Lung (tissue), 12 donors: ENCODE measurements around the gene CRNKL1. TPM values are rescaled to one million over a fixed set of nuclear protein-coding genes. Genes with fewer than 3 reads are reported as not detected.

Experiments used
- ATAC-seq: fragments of 200-7000 bp; cut with Tn5 transposase; one replicate; pipeline ENCODE4 v1.9.1; 2020; ENCODE audit warnings: moderate number of reproducible peaks; ENCODE audit not compliant: insufficient read depth, low FRiP score
- DNase-seq, 3 donors: peaks; one replicate each; pipeline ENCODE4 v3.0.0-alpha.2; 2013 to 2017
- H3K27ac ChIP-seq, 2 donors: one replicate each; pipeline ENCODE4 v1.5.1; 2013; ENCODE audit warnings: mild to moderate bottlenecking in 2 of 2, moderate library complexity in 2 of 2, control low read depth in 1 of 2, inconsistent platforms in 1 of 2, low read depth in 1 of 2, low read length in 1 of 2
- H3K27me3 ChIP-seq, 3 donors: one replicate each; pipeline ENCODE4 v1.5.1; 2013; ENCODE audit warnings: low read length in 2 of 3; ENCODE audit not compliant: control insufficient read depth in 3 of 3, insufficient read depth in 3 of 3
- H3K36me3 ChIP-seq, 4 donors: one replicate each; pipeline ENCODE4 v1.5.1; 2013; ENCODE audit warnings: low read length in 4 of 4, mild to moderate bottlenecking in 1 of 4, moderate library complexity in 1 of 4; ENCODE audit not compliant: control insufficient read depth in 4 of 4, insufficient read depth in 4 of 4
- H3K4me1 ChIP-seq, 5 donors: one replicate each; pipeline ENCODE4 v1.5.1; 2013; ENCODE audit warnings: low read length in 5 of 5, mild to moderate bottlenecking in 2 of 5, moderate library complexity in 1 of 5; ENCODE audit not compliant: control insufficient read depth in 5 of 5, insufficient read depth in 5 of 5
- H3K4me3 ChIP-seq: one replicate; pipeline ENCODE4 v1.5.1; 2013; ENCODE audit warnings: mild to moderate bottlenecking, control low read depth, moderate library complexity
- H3K9ac ChIP-seq, 2 donors: one replicate each; pipeline ENCODE4 v1.5.1; 2013; ENCODE audit warnings: low read length in 2 of 2, control low read depth in 1 of 2; ENCODE audit not compliant: insufficient read depth in 1 of 2
- H3K9me3 ChIP-seq, 4 donors: one replicate each; pipeline ENCODE4 v1.5.1; 2013; ENCODE audit warnings: low read length in 3 of 4, mild to moderate bottlenecking in 1 of 4, moderate library complexity in 1 of 4; ENCODE audit not compliant: control insufficient read depth in 4 of 4, insufficient read depth in 3 of 4
- WGBS, 2 donors: extraction: QIAGEN DNeasy Blood & Tissue Kit; methylation state at CpG; one replicate each; pipeline ENCODE4 v1.1.7; 2013; 5-methylcytosine and 5-hydroxymethylcytosine counted together
- polyA plus RNA-seq, 2 donors: library from polyadenylated mRNA; stranded (reverse); fragments of 200-250 nt; gene quantifications; one replicate each; pipeline ENCODE4 v1.2.1, GENCODE V29; 2013
- total RNA-seq, 2 donors: library from RNA; depleted of rRNA in 1 of 2; stranded (reverse); fragments of >200 nt in 1 of 2; gene quantifications; one replicate each; pipeline ENCODE4 v1.2.1, GENCODE V29; 2014 to 2021
- TF ChIP-seq, protein P1 (sequence below): IDR thresholded peaks from 2 replicates; pipeline ENCODE4 v1.5.1; 2012; ENCODE audit warnings: mild to moderate bottlenecking; ENCODE audit errors: control extremely low read depth, extremely low read depth
- donor health status: control.
- donor health status: control.
- donor health status: Bipolar disorder and iron deficiency.
- donor health status: healthy.
- donor health status: DM: yes; HTN: yes; CAD: no.

Gene CRNKL1
- total and polyA plus RNA-seq, 4 donors, result 11.0 to 39.5 (median 20.4) TPM

DNA sequence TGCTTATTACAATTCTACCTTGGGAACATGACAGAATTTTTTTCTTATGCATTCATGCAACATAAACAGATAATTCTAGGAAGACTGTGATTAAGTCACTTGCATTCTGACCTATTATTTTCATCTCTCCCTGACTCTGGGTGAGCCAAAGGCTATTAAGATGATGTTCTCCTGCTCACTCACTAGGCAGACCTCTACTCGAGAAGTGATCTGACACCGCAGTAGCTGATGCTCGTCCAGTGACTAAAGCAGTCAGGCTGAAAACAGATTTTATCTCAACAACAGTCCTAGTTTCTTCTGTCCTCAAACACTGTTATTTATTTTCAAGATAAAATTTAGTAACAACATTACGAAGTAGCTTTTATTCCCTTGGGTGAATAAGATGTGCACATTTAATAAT is 17.8 kb downstream of the CRNKL1 start:
- Histone ChIP-seq H3K27ac (no peak overlapping the region), H3K9me3 (no peaks in the 10 kb centered on the region), H3K36me3 (peaks cover 25 to 64% (median 40%) of the 10 kb centered on the region in 4 donors), H3K27me3 (no peaks in the 10 kb centered on the region), H3K4me1 (peaks cover 0 to 3% (median 0%) of the 10 kb centered on the region in 5 donors), H3K9ac (no peak overlapping the region), H3K4me3 (no peak overlapping the region)
- ATAC-seq (no peak), DNase-seq (no peak)
- whole genome bisulfite sequencing, 2 donors, result 88 to 92% methylated on average over 4 of the region's 4 CpGs
- TF ChIP-seq, protein P1, sequence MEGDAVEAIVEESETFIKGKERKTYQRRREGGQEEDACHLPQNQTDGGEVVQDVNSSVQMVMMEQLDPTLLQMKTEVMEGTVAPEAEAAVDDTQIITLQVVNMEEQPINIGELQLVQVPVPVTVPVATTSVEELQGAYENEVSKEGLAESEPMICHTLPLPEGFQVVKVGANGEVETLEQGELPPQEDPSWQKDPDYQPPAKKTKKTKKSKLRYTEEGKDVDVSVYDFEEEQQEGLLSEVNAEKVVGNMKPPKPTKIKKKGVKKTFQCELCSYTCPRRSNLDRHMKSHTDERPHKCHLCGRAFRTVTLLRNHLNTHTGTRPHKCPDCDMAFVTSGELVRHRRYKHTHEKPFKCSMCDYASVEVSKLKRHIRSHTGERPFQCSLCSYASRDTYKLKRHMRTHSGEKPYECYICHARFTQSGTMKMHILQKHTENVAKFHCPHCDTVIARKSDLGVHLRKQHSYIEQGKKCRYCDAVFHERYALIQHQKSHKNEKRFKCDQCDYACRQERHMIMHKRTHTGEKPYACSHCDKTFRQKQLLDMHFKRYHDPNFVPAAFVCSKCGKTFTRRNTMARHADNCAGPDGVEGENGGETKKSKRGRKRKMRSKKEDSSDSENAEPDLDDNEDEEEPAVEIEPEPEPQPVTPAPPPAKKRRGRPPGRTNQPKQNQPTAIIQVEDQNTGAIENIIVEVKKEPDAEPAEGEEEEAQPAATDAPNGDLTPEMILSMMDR, result no peak

- Histone ChIP-seq H3K4me3 (no peak overlapping the region), H3K27ac (no peak overlapping the region), H3K4me1 (no peaks in the 10 kb centered on the region), H3K27me3 (no peaks in the 10 kb centered on the region), H3K36me3 (peaks cover 13 to 49% (median 30%) of the 10 kb centered on the region in 4 donors), H3K9ac (no peak overlapping the region), H3K9me3 (no peaks in the 10 kb centered on the region)
- ATAC-seq (no peak), DNase-seq (no peak)
- TF ChIP-seq, protein P1, result no peak
- WGBS, 2 donors, result 89 to 93% methylated on average over 5 of the region's 5 CpGs
These were observed 20.5 kb downstream of the CRNKL1 start for GRCh38 chr20:20031790-20032189.

DNA sequence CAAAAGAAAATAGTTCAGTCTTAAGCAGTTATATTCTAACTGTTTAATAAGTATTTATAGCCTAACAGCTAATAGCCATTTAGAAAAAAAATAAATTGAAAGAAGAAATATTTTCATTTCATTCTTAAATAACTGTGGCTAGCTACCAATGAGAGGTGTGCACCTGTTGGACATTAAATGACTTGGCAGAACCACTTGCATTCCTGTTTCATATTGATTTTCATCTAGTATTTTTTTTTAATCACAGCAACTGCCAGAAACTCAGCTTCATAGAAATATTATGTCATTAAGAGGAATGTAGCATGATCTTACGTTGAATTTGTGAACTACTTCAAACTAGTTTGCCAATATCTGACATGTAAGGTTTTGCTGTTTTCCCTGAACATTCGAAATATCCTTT is 25.0 kb downstream of the CRNKL1 start:
- TF ChIP-seq, protein P1, result no peak
- DNase-seq, result no peak
- H3K4me1 ChIP-seq, result peaks cover 0 to 4% (median 0%) of the 10 kb centered on the region in 5 donors
- H3K27me3 ChIP-seq, result no peaks in the 10 kb centered on the region
- H3K9me3 ChIP-seq, result no peaks in the 10 kb centered on the region
- H3K9ac ChIP-seq, result no peak overlapping the region
- H3K4me3 ChIP-seq, result no peak overlapping the region
- H3K36me3 ChIP-seq, result peaks cover 14 to 32% (median 16%) of the 10 kb centered on the region in 4 donors
- no peak for ATAC-seq
- WGBS, 2 donors, result 84 to 93% methylated on average over 2 of the region's 2 CpGs
- H3K27ac ChIP-seq, result no peak overlapping the region

GRCh38 chr20:20024942-20025341 is 27.3 kb downstream of the CRNKL1 start:
- Histone ChIP-seq H3K36me3 (peaks cover 7 to 25% (median 12%) of the 10 kb centered on the region in 4 donors), H3K9me3 (no peaks in the 10 kb centered on the region), H3K27ac (no peak overlapping the region), H3K4me1 (peaks cover 0 to 13% (median 0%) of the 10 kb centered on the region in 5 donors), H3K9ac (no peak overlapping the region), H3K4me3 (no peak overlapping the region), H3K27me3 (no peaks in the 10 kb centered on the region)
- DNase-seq (no peak), ATAC-seq (no peak)
- TF ChIP-seq, protein P1, result no peak
